Tibial artery (tissue), 4 donors: ENCODE data around the gene GFM1.

Experiments used
- DNase-seq, 2 donors: peaks; one replicate each; pipeline ENCODE4 v3.0.0-alpha.2; 2019
- H3K27ac ChIP-seq, 2 donors: fragments of 200-600 bp; sonication (generic) in 1 of 2; 1 replicate in 1 of 2; 2 replicates in 1 of 2; pipeline ENCODE4 v1.5.1; 2018 to 2019; ENCODE audit warnings: mild to moderate bottlenecking in 1 of 2
- H3K27me3 ChIP-seq, 2 donors: fragments of 200-600 bp; sonication (generic) in 1 of 2; one replicate each; pipeline versions ENCODE4 v1.5.1 to v1.6.0; 2016 to 2019
- H3K36me3 ChIP-seq, 3 donors: fragments of 200-600 bp; sonication (generic) in 2 of 3; one replicate each; pipeline ENCODE4 v1.5.1; 2016 to 2019; ENCODE audit warnings: mild to moderate bottlenecking in 2 of 3
- H3K4me1 ChIP-seq, 4 donors: fragments of 200-600 bp; sonication (generic) in 2 of 4; 1 replicate in 3 of 4; 2 replicates in 1 of 4; pipeline ENCODE4 v1.5.1; 2016 to 2019
- H3K4me3 ChIP-seq, 2 donors: fragments of 200-600 bp; sonication (generic) in 1 of 2; 1 replicate in 1 of 2; 2 replicates in 1 of 2; pipeline ENCODE4 v1.5.1; 2018 to 2019; ENCODE audit warnings: mild to moderate bottlenecking in 2 of 2
- H3K9me3 ChIP-seq, 3 donors: fragments of 200-600 bp; sonication (generic) in 1 of 3; one replicate each; pipeline ENCODE4 v1.5.1; 2016 to 2019
- CTCF ChIP-seq, 2 experiments: fragments of 200-600 bp in 1 of 2; fragments of 450-650 bp in 1 of 2; IDR thresholded peaks; one replicate each; pipeline ENCODE4 v1.5.1; 2017 to 2019; ENCODE audit warnings: antibody characterized with exemption in 2 of 2, mild to moderate bottlenecking in 1 of 2, moderate library complexity in 1 of 2
- intact Hi-C: fragments of 100-400 bp; cut with DNase I; formaldehyde crosslinking; loops from one replicate; pipeline ENCODE4 v1.15.0; 2023; ENCODE audit warnings: low total_unique reads

The GFM1 gene

GRCh38 chr3:158738653-158739052 is 94.3 kb downstream of the GFM1 start:
- no peak for DNase-seq
- Histone ChIP-seq H3K36me3 (peaks cover 0 to 20% (median 14%) of the 10 kb centered on the region in 3 donors), H3K4me1 (peaks cover 0 to 9% (median 0%) of the 10 kb centered on the region in 4 donors), H3K27ac (no peak overlapping the region), H3K27me3 (no peaks in the 10 kb centered on the region), H3K9me3 (peaks cover 0 to 7% (median 0%) of the 10 kb centered on the region in 3 donors), H3K4me3 (no peak overlapping the region)
- no peak for TF ChIP-seq CTCF (IDR thresholded peaks at IDR 0.05)
- intact Hi-C loops: loop anchor here (10.0 kb wide), 1 partner anchor 164 kb away; the partner anchor contains the start of gene MLF1

GRCh38 chr3:158739078-158739477 is 94.8 kb downstream of the GFM1 start:
- no peak for TF ChIP-seq CTCF (IDR thresholded peaks at IDR 0.05)
- Histone ChIP-seq H3K9me3 (peaks cover 0 to 7% (median 0%) of the 10 kb centered on the region in 3 donors), H3K27me3 (no peaks in the 10 kb centered on the region), H3K4me3 (no peak overlapping the region), H3K27ac (no peak overlapping the region), H3K4me1 (peaks cover 0 to 5% (median 0%) of the 10 kb centered on the region in 4 donors), H3K36me3 (peaks cover 0 to 21% (median 19%) of the 10 kb centered on the region in 3 donors)
- intact Hi-C loops: loop anchor here (10.0 kb wide), 1 partner anchor 164 kb away; the partner anchor contains the start of gene MLF1
- no peak for DNase-seq

GRCh38 chr3:158739661-158740060 is 95.3 kb downstream of the GFM1 start:
- intact Hi-C loops: loop anchor here (10.0 kb wide), 1 partner anchor 165 kb away; the partner anchor contains the start of gene MLF1
- Histone ChIP-seq H3K36me3 (peaks cover 0 to 26% (median 21%) of the 10 kb centered on the region in 3 donors), H3K27ac (no peak overlapping the region), H3K4me3 (no peak overlapping the region), H3K9me3 (peaks cover 0 to 7% (median 0%) of the 10 kb centered on the region in 3 donors), H3K27me3 (no peaks in the 10 kb centered on the region), H3K4me1 (peaks cover 0 to 5% (median 0%) of the 10 kb centered on the region in 4 donors)
- DNase-seq: no peak
- no peak for TF ChIP-seq CTCF (IDR thresholded peaks at IDR 0.05)
